Measurements from ENCODE around the gene IFIT1. TPM values are rescaled to one million over a fixed set of nuclear protein-coding genes. Genes with fewer than 3 reads are reported as not detected.

Gene IFIT1
- total and polyA plus RNA-seq, 9 of the 15 experiments (the other 6 are each of a cell fraction or from before 2014, with no cell fraction given) = 0.03 to 0.40 (median 0.18) TPM

DNA sequence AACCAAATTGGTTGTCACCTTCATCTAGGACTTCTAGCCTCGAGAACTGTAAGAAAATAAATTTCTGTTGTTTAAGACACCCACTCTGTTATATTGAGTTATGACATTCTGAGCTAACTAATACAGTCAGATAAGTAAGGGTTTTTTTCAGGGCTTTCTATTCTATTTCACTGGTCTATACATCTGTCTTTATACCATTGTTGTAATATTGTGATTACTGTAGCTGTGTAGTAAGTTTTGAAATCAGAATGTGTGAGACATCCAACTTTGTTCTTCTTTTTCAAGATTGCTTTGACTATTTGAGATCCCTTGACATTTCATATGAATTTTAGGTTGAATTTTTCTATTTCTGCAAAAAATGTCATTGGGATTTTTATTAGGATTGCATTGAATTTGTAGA, 7.5 kb downstream of the IFIT1 start:
- intact Hi-C loops (cut with micrococcal nuclease) (no loop called here), in situ Hi-C loops (cut with MboI) (no loop called here)
- Histone ChIP-seq H3K27ac (ENCODE audit: extremely low read depth, low read depth, low read length) (no peak overlapping the region), H3K9me1 (ENCODE audit: control insufficient read depth, insufficient read depth, low read length) (no peaks in the 10 kb centered on the region), H3K27me3 (ENCODE audit: control insufficient read depth in 2 of 2, insufficient read depth in 2 of 2, low read length in 2 of 2) (no peaks in the 10 kb centered on the region), H3K4me1 (replicated peaks in 1 of 2; ENCODE audit: control insufficient read depth in 2 of 2, insufficient read depth in 2 of 2, low read length in 2 of 2) (no peaks in the 10 kb centered on the region; a peak in 1 of 5 replicates), H3K79me2 (ENCODE audit: control insufficient read depth, insufficient read depth, low read length) (no peaks in the 10 kb centered on the region), H3K4me2 (ENCODE audit: insufficient read depth, low read length) (no peak overlapping the region), H4K20me1 (replicated peaks; ENCODE audit: control insufficient read depth, insufficient read depth, low read length) (no peaks in the 10 kb centered on the region), H3K36me3 (ENCODE audit: control insufficient read depth, insufficient read depth, low read length) (no peaks in the 10 kb centered on the region), H3K9ac (ENCODE audit: insufficient read depth in 1 of 2, low read depth in 2 of 2, low read length in 2 of 2) (no peak overlapping the region), H3K9me3 (replicated peaks; ENCODE audit: control insufficient read depth, insufficient read depth, low read depth, low read length) (no peaks in the 10 kb centered on the region), H3K4me3 (no peak overlapping the region), H2AFZ (ENCODE audit: low read depth, low read length) (no peak overlapping the region)
- ChIA-PET POLR2A (no interaction called here), CTCF (ENCODE audit: low intra/inter-chr PET ratio) (no interaction called here)
- no peak for FAIRE-seq
- no TSS peak for BruUV-seq (replicated peaks)
- TF ChIP-seq ZNF316 (IDR thresholded peaks at IDR 0.05) (no peak), KAT8 (IDR thresholded peaks at IDR 0.05; ENCODE audit: low read depth) (no peak), EZH2 (IDR thresholded peaks at IDR 0.05; ENCODE audit: borderline replicate concordance, low read depth, low read length) (no peak), ZFX (CRISPR knock-in tag; IDR thresholded peaks at IDR 0.05) (no peak), TAF15 (IDR thresholded peaks at IDR 0.05; ENCODE audit: low read depth, low read length) (no peak), ARID1B (IDR thresholded peaks at IDR 0.05) (no peak), NFRKB (IDR thresholded peaks at IDR 0.05; ENCODE audit: low read depth) (no peak), E2F5 (CRISPR knock-in tag; IDR thresholded peaks at IDR 0.05) (no peak), ZNF551 (CRISPR knock-in tag; IDR thresholded peaks at IDR 0.05) (no peak), RFX5 (IDR thresholded peaks at IDR 0.05; ENCODE audit: low read depth, low read length) (no peak), RBM34 (IDR thresholded peaks at IDR 0.05; ENCODE audit: borderline replicate concordance, insufficient read depth, low read length) (no peak), MYNN (IDR thresholded peaks at IDR 0.05) (no peak), MYNN (CRISPR knock-in tag; IDR thresholded peaks at IDR 0.05) (no peak)
- TF ChIP-seq, protein P1, sequence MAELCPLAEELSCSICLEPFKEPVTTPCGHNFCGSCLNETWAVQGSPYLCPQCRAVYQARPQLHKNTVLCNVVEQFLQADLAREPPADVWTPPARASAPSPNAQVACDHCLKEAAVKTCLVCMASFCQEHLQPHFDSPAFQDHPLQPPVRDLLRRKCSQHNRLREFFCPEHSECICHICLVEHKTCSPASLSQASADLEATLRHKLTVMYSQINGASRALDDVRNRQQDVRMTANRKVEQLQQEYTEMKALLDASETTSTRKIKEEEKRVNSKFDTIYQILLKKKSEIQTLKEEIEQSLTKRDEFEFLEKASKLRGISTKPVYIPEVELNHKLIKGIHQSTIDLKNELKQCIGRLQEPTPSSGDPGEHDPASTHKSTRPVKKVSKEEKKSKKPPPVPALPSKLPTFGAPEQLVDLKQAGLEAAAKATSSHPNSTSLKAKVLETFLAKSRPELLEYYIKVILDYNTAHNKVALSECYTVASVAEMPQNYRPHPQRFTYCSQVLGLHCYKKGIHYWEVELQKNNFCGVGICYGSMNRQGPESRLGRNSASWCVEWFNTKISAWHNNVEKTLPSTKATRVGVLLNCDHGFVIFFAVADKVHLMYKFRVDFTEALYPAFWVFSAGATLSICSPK (IDR thresholded peaks at IDR 0.05; ENCODE audit: borderline replicate concordance) = no peak
- TF ChIP-seq, protein P2, sequence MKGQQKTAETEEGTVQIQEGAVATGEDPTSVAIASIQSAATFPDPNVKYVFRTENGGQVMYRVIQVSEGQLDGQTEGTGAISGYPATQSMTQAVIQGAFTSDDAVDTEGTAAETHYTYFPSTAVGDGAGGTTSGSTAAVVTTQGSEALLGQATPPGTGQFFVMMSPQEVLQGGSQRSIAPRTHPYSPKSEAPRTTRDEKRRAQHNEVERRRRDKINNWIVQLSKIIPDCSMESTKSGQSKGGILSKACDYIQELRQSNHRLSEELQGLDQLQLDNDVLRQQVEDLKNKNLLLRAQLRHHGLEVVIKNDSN (CRISPR knock-in tag; IDR thresholded peaks at IDR 0.05) = no peak
- 0% methylated on average over 1 of the region's 1 CpG for WGBS (ENCODE audit: insufficient coverage, low coverage, missing lambda C conversion rate)
- no peak for ATAC-seq
- DNase-seq (ENCODE audit: extremely low read depth in 1 of 4, low spot score in 3 of 4) = no peak
